ENCODE data around the gene GALNT1. TPM values are rescaled to one million over a fixed set of nuclear protein-coding genes. Genes with fewer than 3 reads are reported as not detected.

Gene GALNT1
- 69.9 and 97.1 TPM in 2 replicates for total RNA-seq

GRCh38 chr18:35581546-35581897 is at the start of gene GALNT1:
Gene GALNT1 (plus strand): TSS chr18:35581740. CDS start chr18:35654663, 72,923 bp downstream.

Other genes starting within 250 kb of the GALNT1 start
- gene ZNF24, start 237.3 kb upstream of the GALNT1 start, total RNA-seq, result 18.6 and 21.9 TPM in 2 replicates
- 0.19 and 0.71 TPM in 2 replicates for gene ZNF396, start 204.4 kb upstream of the GALNT1 start, total RNA-seq
- gene INO80C, start 83.8 kb upstream of the GALNT1 start, total RNA-seq, result 24.3 and 27.9 TPM in 2 replicates

All from airway epithelial cell (primary cell).